DOHH2 (cell line): Measurements from ENCODE around the gene NLRP1.

ENCODE experiments used
- CTCF ChIP-seq: fragments of 200-600 bp; sonication (generic); IDR thresholded peaks from one replicate; pipeline ENCODE4 v1.5.1; 2014; ENCODE audit warnings: antibody characterized with exemption, mild to moderate bottlenecking, low read depth, low read length; ENCODE audit not compliant: poor library complexity, severe bottlenecking
- EZH2phosphoT487 ChIP-seq: fragments of 200-600 bp; sonication (generic); IDR thresholded peaks from 2 replicates; pipeline ENCODE4 v1.6.1; 2017; ENCODE audit warnings: borderline replicate concordance, mild to moderate bottlenecking, antibody characterized with exemption, low read length, moderate library complexity, mixed read lengths

GRCh38 chr17:5488752-5489151 lies 95.6 kb downstream of the NLRP1 start:
- TF ChIP-seq CTCF (no peak), EZH2phosphoT487 (no peak)
